ENCODE results near the gene GLA.
A peak's percentile ranks its signal among the peaks of the same experiment; 100 is the strongest.

Gene GLA

DNA sequence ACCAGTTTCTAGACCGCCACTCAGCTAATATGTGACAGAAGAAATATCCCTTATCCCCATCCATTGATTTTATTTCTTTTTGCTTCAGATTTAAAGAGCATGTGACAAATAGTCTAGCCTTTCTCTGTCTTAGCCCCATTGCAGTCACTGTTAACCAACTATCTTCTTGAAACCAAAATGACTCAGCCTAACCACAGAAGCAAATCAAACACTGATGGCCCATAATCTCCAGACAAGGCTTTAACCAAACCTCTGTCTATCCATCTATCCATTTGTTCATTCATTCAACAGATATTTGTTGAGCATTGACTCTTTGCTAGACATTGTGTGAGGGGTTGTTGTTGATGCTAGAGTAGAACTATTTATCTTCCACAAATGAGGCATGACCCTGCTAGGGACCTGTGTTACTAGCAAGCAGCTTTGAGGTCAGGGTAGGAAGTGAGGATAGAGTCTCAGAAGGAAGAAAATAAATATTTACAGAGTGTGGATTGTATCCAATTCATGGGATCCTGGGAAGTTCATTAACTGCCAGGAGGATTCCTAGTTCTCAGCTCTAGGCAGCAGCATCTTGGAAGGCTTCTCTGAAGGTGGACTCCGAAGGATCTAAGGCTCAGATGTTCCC lies 22.8 kb upstream of the GLA start:
- TF ChIP-seq, protein P1, sequence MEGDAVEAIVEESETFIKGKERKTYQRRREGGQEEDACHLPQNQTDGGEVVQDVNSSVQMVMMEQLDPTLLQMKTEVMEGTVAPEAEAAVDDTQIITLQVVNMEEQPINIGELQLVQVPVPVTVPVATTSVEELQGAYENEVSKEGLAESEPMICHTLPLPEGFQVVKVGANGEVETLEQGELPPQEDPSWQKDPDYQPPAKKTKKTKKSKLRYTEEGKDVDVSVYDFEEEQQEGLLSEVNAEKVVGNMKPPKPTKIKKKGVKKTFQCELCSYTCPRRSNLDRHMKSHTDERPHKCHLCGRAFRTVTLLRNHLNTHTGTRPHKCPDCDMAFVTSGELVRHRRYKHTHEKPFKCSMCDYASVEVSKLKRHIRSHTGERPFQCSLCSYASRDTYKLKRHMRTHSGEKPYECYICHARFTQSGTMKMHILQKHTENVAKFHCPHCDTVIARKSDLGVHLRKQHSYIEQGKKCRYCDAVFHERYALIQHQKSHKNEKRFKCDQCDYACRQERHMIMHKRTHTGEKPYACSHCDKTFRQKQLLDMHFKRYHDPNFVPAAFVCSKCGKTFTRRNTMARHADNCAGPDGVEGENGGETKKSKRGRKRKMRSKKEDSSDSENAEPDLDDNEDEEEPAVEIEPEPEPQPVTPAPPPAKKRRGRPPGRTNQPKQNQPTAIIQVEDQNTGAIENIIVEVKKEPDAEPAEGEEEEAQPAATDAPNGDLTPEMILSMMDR (IDR thresholded peaks at IDR 0.05; ENCODE audit: control insufficient read depth, insufficient read depth, low read depth, low read length, missing control alignments): no peak
- H3K4me3 ChIP-seq (ENCODE audit: control insufficient read depth, low read depth, low read length): no peak overlapping the region
- no peak for DNase-seq (ENCODE audit: low read depth)

DNA sequence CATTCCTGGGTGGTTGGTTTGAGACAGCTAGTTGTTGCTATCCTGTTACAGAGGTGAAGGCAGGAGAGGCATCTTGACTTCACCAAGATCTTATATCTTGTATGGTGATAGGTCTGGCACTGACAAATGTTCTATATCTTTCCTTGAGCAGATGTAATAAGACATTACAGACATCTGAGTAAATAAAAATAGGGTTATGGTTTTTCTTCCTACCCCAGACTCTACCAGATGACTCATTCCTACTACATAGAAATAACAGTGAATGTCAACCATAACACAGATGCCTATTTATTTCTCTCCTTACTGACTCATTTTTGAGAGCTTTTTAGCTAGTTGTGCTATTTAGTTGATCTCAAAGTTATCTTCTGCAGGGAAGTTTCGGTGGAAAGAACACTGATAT lies 22.2 kb upstream of the GLA start:
- no peak overlapping the region for H3K4me3 ChIP-seq (ENCODE audit: control insufficient read depth, low read depth, low read length)
- TF ChIP-seq, protein P1 (IDR thresholded peaks at IDR 0.05; ENCODE audit: control insufficient read depth, insufficient read depth, low read depth, low read length, missing control alignments): no peak
- no peak for DNase-seq (ENCODE audit: low read depth)

- H3K4me3 ChIP-seq (ENCODE audit: control insufficient read depth, low read depth, low read length): no peak overlapping the region
- DNase-seq (ENCODE audit: low read depth): no peak
- TF ChIP-seq, protein P1 (IDR thresholded peaks at IDR 0.05; ENCODE audit: control insufficient read depth, insufficient read depth, low read depth, low read length, missing control alignments): no peak
Measured at GRCh38 chrX:101427954-101428353, 20.2 kb upstream of the GLA start.

DNA sequence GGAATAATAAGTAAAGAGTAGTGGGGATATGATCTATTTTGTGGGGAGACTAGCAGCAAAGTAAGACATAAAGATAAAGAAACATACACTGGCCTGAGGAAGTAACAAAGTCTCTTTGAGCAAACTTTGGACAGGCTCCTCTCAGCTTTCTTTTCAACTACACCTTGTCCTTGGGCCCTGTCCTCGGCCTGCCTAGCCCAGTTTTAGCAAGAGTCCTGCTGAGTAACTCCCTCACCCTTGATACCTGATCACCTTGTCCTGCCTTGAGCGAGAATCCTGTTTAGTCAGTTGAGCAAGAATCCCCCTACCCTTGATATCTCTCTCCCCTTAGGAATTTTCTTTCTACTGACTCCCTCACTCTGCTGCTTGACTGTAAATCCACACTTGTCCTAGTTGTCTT lies 11.8 kb upstream of the GLA start:
- DNase-seq (ENCODE audit: low read depth): no peak
- H3K4me3 ChIP-seq (ENCODE audit: control insufficient read depth, low read depth, low read length): no peak overlapping the region
- TF ChIP-seq, protein P1 (IDR thresholded peaks at IDR 0.05; ENCODE audit: control insufficient read depth, insufficient read depth, low read depth, low read length, missing control alignments): no peak

- DNase-seq (ENCODE audit: low read depth): no peak
- peak overlapping the region; percentile 52 for H3K4me3 ChIP-seq (ENCODE audit: control insufficient read depth, low read depth, low read length)
- TF ChIP-seq, protein P1 (IDR thresholded peaks at IDR 0.05; ENCODE audit: control insufficient read depth, insufficient read depth, low read depth, low read length, missing control alignments): no peak
Measured at GRCh38 chrX:101417981-101418841, 10.5 kb upstream of the GLA start.

DNA sequence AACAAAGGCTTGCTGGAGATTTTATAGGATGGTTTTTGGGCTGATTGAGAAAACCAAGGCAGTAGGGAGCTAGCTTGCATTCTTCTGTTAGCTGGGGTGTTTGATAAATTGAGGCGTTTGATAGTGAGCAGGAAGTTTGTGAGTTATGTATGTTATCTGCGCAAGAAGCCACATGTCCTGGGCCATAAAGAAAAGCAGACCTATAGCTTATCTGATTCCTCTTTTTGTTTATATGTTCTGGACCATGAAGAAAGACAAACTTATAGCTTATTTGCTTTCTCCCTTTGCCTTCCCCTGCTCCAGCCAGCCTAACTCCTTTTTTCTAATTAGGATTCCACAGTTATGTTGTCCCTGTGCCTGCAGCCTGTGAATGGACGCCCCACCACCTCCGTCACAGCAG lies 9.5 kb upstream of the GLA start:
- TF ChIP-seq, protein P1 (IDR thresholded peaks at IDR 0.05; ENCODE audit: control insufficient read depth, insufficient read depth, low read depth, low read length, missing control alignments): no peak
- H3K4me3 ChIP-seq (ENCODE audit: control insufficient read depth, low read depth, low read length): no peak overlapping the region
- DNase-seq (ENCODE audit: low read depth): no peak
